KMS-11 (cell line): ENCODE data around the gene DNAL1.

Experiments
- H2AFZ ChIP-seq: fragments of 200-600 bp; sonication (generic); 2 replicates; pipeline ENCODE4 v1.6.1; 2016; ENCODE audit warnings: antibody characterized with exemption, mixed run types, low read depth
- H3K27ac ChIP-seq: fragments of 200-600 bp; sonication (generic); 2 replicates; pipeline ENCODE4 v1.6.1; 2016; ENCODE audit warnings: mild to moderate bottlenecking, mixed run types
- H3K27me3 ChIP-seq: fragments of 200-600 bp; sonication (generic); 2 replicates; pipeline ENCODE4 v1.6.1; 2017; ENCODE audit warnings: mild to moderate bottlenecking, low read depth, mixed run types, moderate library complexity; ENCODE audit not compliant: insufficient read depth
- H3K36me3 ChIP-seq: fragments of 200-600 bp; sonication (generic); 2 replicates; pipeline ENCODE4 v1.6.1; 2017; ENCODE audit warnings: mild to moderate bottlenecking, mixed run types; ENCODE audit not compliant: insufficient read depth
- H3K4me1 ChIP-seq: fragments of 200-600 bp; sonication (generic); 2 replicates; pipeline ENCODE4 v1.6.1; 2016; ENCODE audit warnings: mild to moderate bottlenecking, low read depth, mixed run types; ENCODE audit not compliant: poor library complexity, severe bottlenecking
- H3K4me2 ChIP-seq: fragments of 200-600 bp; sonication (generic); 2 replicates; pipeline ENCODE4 v1.7.0; 2016; ENCODE audit warnings: mild to moderate bottlenecking, mixed run types
- H3K4me3 ChIP-seq: fragments of 200-600 bp; sonication (generic); IDR thresholded peaks from 2 replicates; pipeline ENCODE4 v1.6.1; 2017; ENCODE audit warnings: low read depth, low read length, mixed read lengths; ENCODE audit not compliant: insufficient read depth
- H3K79me2 ChIP-seq: fragments of 200-600 bp; sonication (generic); 2 replicates; pipeline ENCODE4 v1.6.1; 2016; ENCODE audit warnings: low read depth, mixed run types; ENCODE audit not compliant: insufficient read depth
- H3K9ac ChIP-seq: fragments of 200-600 bp; sonication (generic); 2 replicates; pipeline ENCODE4 v1.6.1; 2016; ENCODE audit warnings: mild to moderate bottlenecking, mixed run types
- H4K20me1 ChIP-seq: fragments of 200-600 bp; sonication (generic); 2 replicates; pipeline ENCODE4 v1.6.1; 2016; ENCODE audit warnings: mild to moderate bottlenecking, mixed run types; ENCODE audit not compliant: insufficient read depth
- CTCF ChIP-seq: fragments of 200-600 bp; sonication (generic); conservative IDR thresholded peaks from 2 replicates; pipeline ENCODE4 v1.6.1; 2017; ENCODE audit warnings: low read depth, mild to moderate bottlenecking, antibody characterized with exemption, low read length, moderate library complexity, mixed read lengths

DNAL1 gene

GRCh38 chr14:73744874-73745529 lies 100.2 kb downstream of the DNAL1 start:
- Histone ChIP-seq H3K79me2 (peaks cover 64% of the 10 kb centered on the region), H4K20me1 (peaks cover 11% of the 10 kb centered on the region; the same call in 1 of the 2 replicates), H3K4me1 (peaks cover 86% of the 10 kb centered on the region), H3K36me3 (no peaks in the 10 kb centered on the region), H2AFZ (no peak overlapping the region), H3K4me2 (no peak overlapping the region), H3K9ac (no peak overlapping the region), H3K27me3 (no peaks in the 10 kb centered on the region), H3K27ac (no peak overlapping the region), H3K4me3 (no peak overlapping the region)
- no peak for TF ChIP-seq CTCF

- no peak overlapping the region for H3K4me3 ChIP-seq
- no peak overlapping the region for H2AFZ ChIP-seq
- H3K79me2 ChIP-seq, result peaks cover 65% of the 10 kb centered on the region
- no peaks in the 10 kb centered on the region for H3K36me3 ChIP-seq
- peaks cover 11% of the 10 kb centered on the region; the same call in 1 of the 2 replicates for H4K20me1 ChIP-seq
- H3K27me3 ChIP-seq, result no peaks in the 10 kb centered on the region
- H3K9ac ChIP-seq, result no peak overlapping the region
- peaks cover 80% of the 10 kb centered on the region for H3K4me1 ChIP-seq
- no peak overlapping the region for H3K4me2 ChIP-seq
- H3K27ac ChIP-seq, result no peak overlapping the region
- no peak for TF ChIP-seq CTCF
Observed at GRCh38 chr14:73745571-73746519, 101.1 kb downstream of the DNAL1 start.

- Histone ChIP-seq H3K4me1 (peaks cover 71% of the 10 kb centered on the region), H2AFZ (no peak overlapping the region), H3K36me3 (no peaks in the 10 kb centered on the region), H3K4me3 (no peak overlapping the region), H3K27ac (no peak overlapping the region), H4K20me1 (peaks cover 11% of the 10 kb centered on the region; the same call in 1 of the 2 replicates), H3K27me3 (no peaks in the 10 kb centered on the region), H3K9ac (no peak overlapping the region), H3K79me2 (peaks cover 69% of the 10 kb centered on the region), H3K4me2 (no peak overlapping the region)
- no peak for TF ChIP-seq CTCF
Observed at GRCh38 chr14:73746520-73747378, 102.0 kb downstream of the DNAL1 start.

GRCh38 chr14:73747379-73748211 lies 102.8 kb downstream of the DNAL1 start:
- no peak overlapping the region for H3K4me2 ChIP-seq
- H3K27ac ChIP-seq, result no peak overlapping the region
- no peak for TF ChIP-seq CTCF
- H4K20me1 ChIP-seq, result peaks cover 11% of the 10 kb centered on the region; the same call in 1 of the 2 replicates
- no peak overlapping the region for H2AFZ ChIP-seq
- H3K79me2 ChIP-seq, result peaks cover 77% of the 10 kb centered on the region
- no peak overlapping the region for H3K4me3 ChIP-seq
- H3K4me1 ChIP-seq, result peaks cover 64% of the 10 kb centered on the region
- no peak overlapping the region for H3K9ac ChIP-seq
- H3K36me3 ChIP-seq, result no peaks in the 10 kb centered on the region
- H3K27me3 ChIP-seq, result no peaks in the 10 kb centered on the region
